Neural crest cell (in vitro differentiated cells): ENCODE measurements around the gene AARS1. TPM values are rescaled to one million over a fixed set of nuclear protein-coding genes. Genes with fewer than 3 reads are reported as not detected.
"Not testable (repeated sequence)": the region's sequence is repeated elsewhere in the genome, so short reads cannot be mapped to it uniquely, and the experiment has no call there.

Experiments used
- DNase-seq: peaks from one replicate; pipeline ENCODE4 v3.0.0; 2021; ENCODE audit warnings: low read depth, mixed read lengths, low spot score
- H3K27ac Mint-ChIP-seq: one replicate; pipeline ENCODE4 v1.8.0; 2021; ENCODE audit warnings: mild to moderate bottlenecking, mixed read lengths; ENCODE audit not compliant: unreplicated experiment
- H3K27me3 Mint-ChIP-seq: 2 replicates; pipeline ENCODE4 v1.8.0; 2021; ENCODE audit warnings: low read depth, mild to moderate bottlenecking, mixed read lengths
- H3K36me3 Mint-ChIP-seq: 2 replicates; pipeline ENCODE4 v1.8.0; 2021; ENCODE audit warnings: low read depth, mild to moderate bottlenecking, mixed read lengths
- H3K4me1 Mint-ChIP-seq: 2 replicates; pipeline ENCODE4 v1.8.0; 2021; ENCODE audit warnings: mixed read lengths
- H3K4me3 Mint-ChIP-seq: one replicate; pipeline ENCODE4 v1.8.0; 2021; ENCODE audit warnings: mild to moderate bottlenecking, mixed read lengths
- H3K9me3 Mint-ChIP-seq: 2 replicates; pipeline ENCODE4 v1.8.0; 2021; ENCODE audit warnings: mixed read lengths
- CTCF ChIP-seq: fragments of 200-600 bp; sonication (generic); conservative IDR thresholded peaks from 2 replicates; pipeline ENCODE4 v1.5.0; 2021; ENCODE audit warnings: antibody characterized with exemption, mild to moderate bottlenecking
- total RNA-seq: library from RNA; stranded (reverse); gene quantifications from 2 replicates; pipeline ENCODE4 v1.2.1, GENCODE V29; 2021

AARS1 gene
- total RNA-seq, 1 donor from 2014 or later: 128 TPM

DNA sequence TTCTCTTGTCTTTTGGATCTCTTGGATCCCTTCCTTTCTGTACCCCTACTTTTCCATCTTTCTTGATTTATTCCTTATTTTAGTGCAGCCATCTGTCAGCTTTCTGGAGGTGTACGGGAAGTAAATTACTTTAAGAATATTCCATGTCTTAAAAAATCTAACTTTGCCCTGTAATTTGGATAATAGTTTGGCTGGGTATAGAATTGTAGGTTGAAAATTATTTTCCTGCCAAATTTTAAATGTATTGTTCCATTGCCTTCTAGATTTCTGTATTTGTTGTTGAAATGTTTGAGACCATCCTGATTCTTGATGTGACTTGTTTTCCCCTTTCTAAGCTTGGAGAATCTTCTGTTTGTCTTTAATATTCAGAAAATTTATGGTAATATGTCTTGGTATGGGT is 11.8 kb upstream of the AARS1 start:
- H3K4me3 Mint-ChIP-seq: peak overlapping the region; percentile 96

DNA sequence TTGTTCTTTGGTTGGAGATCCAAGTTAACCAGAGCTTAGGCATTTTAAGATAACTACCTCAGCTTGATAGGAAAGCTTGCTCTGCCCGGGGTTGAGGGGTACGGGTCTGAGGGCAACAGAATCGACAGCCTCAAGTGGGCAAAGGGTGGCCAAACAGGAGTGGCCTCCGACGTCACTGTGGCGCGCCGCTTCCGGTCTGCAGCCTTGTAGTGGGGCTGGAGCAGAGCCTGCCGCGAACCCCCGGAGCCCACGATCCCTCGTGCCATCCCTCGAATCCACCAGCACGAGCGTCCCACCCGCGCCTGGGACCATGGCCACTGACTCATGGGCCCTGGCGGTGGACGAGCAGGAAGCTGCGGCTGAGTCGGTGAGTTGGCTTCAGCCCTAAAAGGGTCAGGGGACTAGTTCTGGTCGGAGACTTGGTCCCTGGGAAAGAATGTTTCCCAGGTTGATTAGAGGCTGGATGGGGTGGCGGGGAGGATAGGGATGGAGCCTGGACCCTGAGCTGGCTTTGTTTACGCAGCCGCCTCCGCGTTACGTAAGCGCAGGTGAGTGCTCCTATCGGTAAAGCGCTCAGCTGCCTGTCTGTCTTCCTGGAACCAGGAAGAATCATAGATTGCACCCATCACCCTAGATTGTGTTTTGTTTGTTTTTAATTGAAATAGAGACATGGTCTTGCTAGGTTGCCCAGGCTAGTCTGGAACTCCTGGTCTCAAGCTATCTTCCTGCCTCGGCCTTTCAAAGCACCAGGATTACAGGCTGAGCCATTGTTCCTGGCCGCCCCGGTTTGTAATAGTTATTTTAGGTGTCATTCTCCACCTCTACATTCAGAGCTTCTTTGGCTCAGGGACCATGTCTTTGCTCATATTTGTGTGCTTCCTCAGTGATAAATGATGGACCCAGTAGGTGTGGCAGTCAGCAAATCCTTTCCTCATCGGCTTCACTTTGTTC is 10.0 kb upstream of the AARS1 start, which contains the start of gene DDX19B:
DDX19B (plus strand) TSS at position 199 of the 951 bp plus-strand sequence; CDS start at position 311, 112 bp downstream.
- Mint-ChIP-seq H3K4me3 (peak within 1 kb of the TSS; percentile 96), H3K9me3 (peaks cover 8% of the 10 kb centered on the region), H3K4me1 (peaks cover 27% of the 10 kb centered on the region), H3K36me3 (peaks cover 26% of the 10 kb centered on the region), H3K27ac (peak within 1 kb of the TSS; percentile 98), H3K27me3 (no peaks in the 10 kb centered on the region)
- no peak for TF ChIP-seq CTCF
- peak; percentile 46 for DNase-seq

More for the DNA sequence above, 11.8 kb upstream of the AARS1 start:
- H3K9me3 Mint-ChIP-seq: peaks cover 8% of the 10 kb centered on the region
- DNase-seq: no peak
- no peak overlapping the region for H3K27ac Mint-ChIP-seq
- no peak for TF ChIP-seq CTCF
- H3K36me3 Mint-ChIP-seq: peaks cover 26% of the 10 kb centered on the region
- H3K4me1 Mint-ChIP-seq: peaks cover 27% of the 10 kb centered on the region
- no peaks in the 10 kb centered on the region for H3K27me3 Mint-ChIP-seq

DNA sequence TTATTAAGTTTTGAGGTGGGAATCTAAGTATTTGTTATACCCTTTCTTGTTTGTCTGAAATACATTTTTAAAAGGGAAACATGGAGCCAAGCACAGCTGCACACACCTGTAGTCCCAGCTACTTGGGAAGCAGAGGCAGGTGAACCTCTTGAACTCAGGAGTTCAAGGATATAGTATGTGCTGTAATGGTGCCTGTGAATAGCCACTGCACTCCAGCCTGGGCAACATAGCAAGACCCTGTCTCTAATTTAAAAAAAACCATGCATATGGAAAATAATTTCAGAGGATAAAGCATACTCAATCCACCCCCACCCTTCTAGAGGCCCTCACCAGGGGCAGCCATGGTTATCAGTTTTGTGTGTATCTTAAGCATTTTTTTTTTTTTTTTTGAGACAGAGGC is 6.3 kb upstream of the AARS1 start:
- Mint-ChIP-seq H3K9me3 (no peaks in the 10 kb centered on the region), H3K4me3 (peak overlapping the region; percentile 27), H3K4me1 (peaks cover 17% of the 10 kb centered on the region), H3K36me3 (peaks cover 7% of the 10 kb centered on the region), H3K27ac (no peak overlapping the region), H3K27me3 (no peaks in the 10 kb centered on the region)
- no peak for DNase-seq
- no peak for TF ChIP-seq CTCF

DNA sequence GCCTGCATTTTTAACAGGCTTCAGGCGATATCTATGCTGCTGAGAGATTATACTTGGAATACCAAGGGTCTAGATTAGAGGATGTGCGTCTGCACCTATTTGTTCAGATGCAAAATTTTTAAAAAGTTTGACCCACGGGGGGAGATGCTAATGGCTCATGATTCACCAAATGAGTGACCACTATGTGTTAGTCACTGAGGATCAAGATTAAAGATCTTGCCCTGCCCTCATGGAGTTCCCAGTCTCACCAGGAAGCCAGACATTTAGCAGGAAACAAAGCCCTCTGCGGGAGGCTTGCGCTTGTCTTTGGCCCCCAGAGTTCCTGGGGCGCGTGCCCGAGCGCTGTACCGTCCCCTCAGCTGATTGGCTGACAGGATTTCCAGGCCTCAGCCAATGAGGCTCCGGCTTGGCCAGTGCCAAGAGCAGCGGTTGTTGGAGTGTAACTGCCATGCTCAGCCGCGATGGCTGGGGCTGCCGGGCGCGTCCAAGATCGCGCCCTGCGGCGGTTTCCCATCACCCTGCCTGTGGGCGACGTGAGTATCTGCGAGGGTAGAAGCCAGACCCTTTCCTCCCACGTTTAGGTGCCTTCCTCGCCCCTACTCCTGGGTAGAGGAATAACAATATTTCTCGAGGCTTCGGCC is 5.2 kb upstream of the AARS1 start:
- H3K36me3 Mint-ChIP-seq: peaks cover 7% of the 10 kb centered on the region
- no peak for DNase-seq
- H3K27ac Mint-ChIP-seq: no peak overlapping the region
- no peaks in the 10 kb centered on the region for H3K27me3 Mint-ChIP-seq
- no peak for TF ChIP-seq CTCF
- no peak overlapping the region for H3K4me3 Mint-ChIP-seq
- H3K4me1 Mint-ChIP-seq: peaks cover 16% of the 10 kb centered on the region
- no peaks in the 10 kb centered on the region for H3K9me3 Mint-ChIP-seq

GRCh38 chr16:70292148-70292547 is 2.8 kb upstream of the AARS1 start:
- not testable (repeated sequence) for H3K27ac Mint-ChIP-seq, DNase-seq, H3K27me3 Mint-ChIP-seq, H3K9me3 Mint-ChIP-seq, H3K36me3 Mint-ChIP-seq
- Mint-ChIP-seq H3K4me3 (peak overlapping the region; percentile 39), H3K4me1 (peaks cover 15% of the 10 kb centered on the region)
